B cell (primary cell): ENCODE measurements around the gene TWF2. TPM values are rescaled to one million over a fixed set of nuclear protein-coding genes. Genes with fewer than 3 reads are reported as not detected.

Experiments
- ATAC-seq: fragments of 200-7000 bp; cut with Tn5 transposase; one replicate; pipeline ENCODE4 v1.10.0; 2021; ENCODE audit warnings: low read depth, mild to moderate bottlenecking, moderate number of reproducible peaks, moderate library complexity
- CTCF ChIA-PET: fragments of 350-600 bp; sonication (Branson Sonifier 250); formaldehyde crosslinking; loops from one replicate; lab custom pipeline; 2021; ENCODE audit warnings: antibody characterized with exemption, inconsistent platforms; lab: Charles Lee
- POLR2A ChIA-PET: fragments of 350-600 bp; sonication (Branson Sonifier 250); formaldehyde crosslinking; loops from one replicate; lab custom pipeline; 2021; ENCODE audit warnings: antibody characterized with exemption; lab: Charles Lee
- DNase-seq: peaks from one replicate; pipeline ENCODE4 v3.0.0; 2013
- H2AFZ ChIP-seq: 2 replicates; pipeline ENCODE4 v1.6.1; 2012; ENCODE audit warnings: mild to moderate bottlenecking, low read depth, low read length; ENCODE audit not compliant: insufficient read depth, poor library complexity, severe bottlenecking
- H3K27ac ChIP-seq, 2 donors: 1 replicate in 1 of 2; 2 replicates in 1 of 2; pipeline ENCODE4 v1.5.1; 2012 to 2013; ENCODE audit warnings: low read length in 2 of 2, mild to moderate bottlenecking in 2 of 2, moderate library complexity in 1 of 2
- H3K27me3 ChIP-seq, 4 experiments: fragments of 200-600 bp in 1 of 4; sonication (generic) in 1 of 4; replicated peaks in 1 of 4; 1 replicate in 2 of 4; 2 replicates in 2 of 4; pipeline versions ENCODE4 v1.6.1 to v1.7.0; 2013 to 2016; ENCODE audit warnings: low read length in 3 of 4, mild to moderate bottlenecking in 2 of 4, mixed read lengths in 1 of 4, moderate library complexity in 1 of 4; ENCODE audit not compliant: insufficient read depth in 4 of 4, control insufficient read depth in 3 of 4; ENCODE audit errors: control extremely low read depth in 1 of 4
- H3K36me3 ChIP-seq, 2 experiments: replicated peaks in 1 of 2; 1 replicate in 1 of 2; 2 replicates in 1 of 2; pipeline versions ENCODE4 v1.6.1 to v1.7.1; 2013; ENCODE audit warnings: low read length in 1 of 2; ENCODE audit not compliant: insufficient read depth in 2 of 2, control insufficient read depth in 1 of 2; ENCODE audit errors: control extremely low read depth in 1 of 2, extremely low read depth in 1 of 2
- H3K4me1 ChIP-seq, 2 donors: fragments of 200-600 bp in 1 of 2; sonication (generic) in 1 of 2; 1 replicate in 1 of 2; 2 replicates in 1 of 2; pipeline versions ENCODE4 v1.5.1 to v1.6.1; 2013 to 2017; ENCODE audit warnings: low read length in 2 of 2; ENCODE audit not compliant: control insufficient read depth in 2 of 2, insufficient read depth in 2 of 2
- H3K4me2 ChIP-seq: replicated peaks from 2 replicates; pipeline ENCODE3; 2012; ENCODE audit warnings: mild to moderate bottlenecking, low read depth, low read length; ENCODE audit not compliant: poor library complexity, severe bottlenecking
- H3K4me3 ChIP-seq, 5 experiments: fragments of 200-600 bp in 1 of 5; sonication (generic) in 1 of 5; 1 replicate in 3 of 5; 2 replicates in 2 of 5; pipeline versions ENCODE4 v1.5.1 to v1.7.0; 2011 to 2016; ENCODE audit warnings: low read length in 4 of 5, mild to moderate bottlenecking in 4 of 5, low read depth in 2 of 5, control low read depth in 1 of 5, moderate library complexity in 1 of 5; ENCODE audit not compliant: insufficient read depth in 1 of 5; ENCODE audit errors: control extremely low read depth in 1 of 5, extremely low read depth in 1 of 5
- H3K79me2 ChIP-seq: fragments of 200-600 bp; sonication (generic); one replicate; pipeline ENCODE4 v1.6.0; 2016; ENCODE audit warnings: low read length; ENCODE audit not compliant: control insufficient read depth, insufficient read depth
- H3K9ac ChIP-seq: fragments of 200-600 bp; sonication (generic); 2 replicates; pipeline ENCODE4 v1.6.1; 2017; ENCODE audit warnings: mild to moderate bottlenecking, low read length, moderate library complexity
- H3K9me3 ChIP-seq, 3 donors: one replicate each; pipeline versions ENCODE4 v1.6.1 to v1.7.1; 2013; ENCODE audit warnings: low read length in 2 of 3; ENCODE audit not compliant: control insufficient read depth in 2 of 3, insufficient read depth in 1 of 3; ENCODE audit errors: control extremely low read depth in 1 of 3
- H4K20me1 ChIP-seq: 2 replicates; pipeline ENCODE4 v1.6.0; 2012; ENCODE audit warnings: mild to moderate bottlenecking, low read length; ENCODE audit not compliant: insufficient read depth, control insufficient read depth, poor library complexity, severe bottlenecking
- H3K27ac Mint-ChIP-seq: one replicate; pipeline ENCODE4 v1.8.0; 2021; ENCODE audit warnings: mixed read lengths
- H3K27me3 Mint-ChIP-seq: one replicate; pipeline ENCODE4 v1.8.0; 2021; ENCODE audit warnings: mixed read lengths
- H3K4me1 Mint-ChIP-seq: one replicate; pipeline ENCODE4 v1.8.0; 2021; ENCODE audit warnings: mixed read lengths
- H3K4me3 Mint-ChIP-seq: one replicate; pipeline ENCODE4 v1.8.0; 2021; ENCODE audit warnings: mixed read lengths
- H3K9me3 Mint-ChIP-seq: one replicate; pipeline ENCODE4 v1.8.0; 2022; ENCODE audit warnings: mixed read lengths; ENCODE audit not compliant: insufficient read depth
- EZH2 ChIP-seq: IDR thresholded peaks from 2 replicates; pipeline ENCODE4 v1.6.1; 2012; ENCODE audit warnings: borderline replicate concordance, low read depth, mild to moderate bottlenecking, moderate library complexity, low read length; ENCODE audit not compliant: insufficient read depth, poor library complexity, severe bottlenecking
- WGBS: methylation state at CpG from one replicate; pipeline ENCODE4 v1.1.5; 2013; ENCODE audit warnings: missing lambda C conversion rate; ENCODE audit not compliant: insufficient coverage; 5-methylcytosine and 5-hydroxymethylcytosine counted together
- intact Hi-C: fragments of 100-400 bp; cut with micrococcal nuclease; formaldehyde crosslinking; loops from one replicate; pipeline ENCODE4 v1.10.0; 2022
- polyA plus RNA-seq: library from polyadenylated mRNA; depleted of rRNA; stranded (reverse); fragments of >200 nt; gene quantifications from 2 replicates; pipeline ENCODE4 v1.2.3, GENCODE V29; 2012
- total RNA-seq, 2 donors: library from RNA; stranded (reverse); fragments of 120-200 nt in 1 of 2; gene quantifications; 1 replicate in 1 of 2; 2 replicates in 1 of 2; pipeline versions ENCODE4 v1.2.3 to v1.2.4, GENCODE V29; 2013 to 2022
- TF ChIP-seq, protein P1 (sequence below): fragments of 200-600 bp; IDR thresholded peaks from one replicate; pipeline ENCODE4 v1.8.0; 2022; ENCODE audit warnings: antibody characterized with exemption, mild to moderate bottlenecking

The TWF2 gene
- total and polyA plus RNA-seq, 2 donors (not counting 1 experiment from before 2014, with no cell fraction given): 60.3 to 88.2 TPM

DNA sequence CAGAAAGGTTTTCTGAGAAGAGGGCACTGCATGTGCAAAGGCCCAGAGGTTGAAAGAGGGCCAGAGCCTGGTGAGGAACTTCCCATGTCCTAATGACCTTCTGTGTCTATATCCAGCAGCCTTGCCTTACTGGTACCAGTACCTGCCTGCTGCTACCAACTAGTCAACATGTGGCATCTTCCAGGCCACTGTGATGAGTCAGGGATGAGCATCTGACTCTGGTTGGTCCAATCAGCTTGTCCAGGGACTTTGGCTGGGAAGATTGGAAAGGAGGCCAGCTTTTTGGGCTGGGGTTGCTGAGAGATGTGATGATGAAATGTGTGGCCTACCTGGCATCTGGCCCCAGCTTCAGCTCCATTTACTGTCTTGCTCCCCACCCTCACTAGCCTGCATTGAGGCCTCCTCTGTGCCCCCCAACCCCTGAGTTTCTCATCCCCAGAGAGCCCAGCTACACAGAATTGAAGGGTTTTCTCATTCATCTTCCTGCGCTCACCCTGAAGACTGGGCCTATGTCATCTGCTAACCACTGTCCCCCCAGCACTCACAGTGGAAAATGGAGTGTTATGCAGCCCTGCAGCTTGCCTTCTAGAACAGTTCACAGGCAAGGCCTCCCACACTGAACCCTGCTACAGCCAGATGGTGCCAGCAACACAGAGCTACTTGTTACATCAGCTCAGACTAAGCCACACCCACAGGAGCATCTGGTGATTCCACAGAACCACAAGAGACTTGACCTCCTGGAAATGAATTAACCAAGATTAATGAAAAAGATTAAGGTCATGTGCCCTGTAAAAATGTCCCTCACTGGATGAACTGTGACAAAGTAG lies 1.3 kb upstream of the TWF2 start:
- H3K4me2 ChIP-seq: peak overlapping the region; percentile 78
- Mint-ChIP-seq H3K27ac (peak overlapping the region; percentile 83), H3K4me3 (peak overlapping the region; percentile 99), H3K4me1 (peaks cover 71% of the 10 kb centered on the region), H3K9me3 (no peaks in the 10 kb centered on the region), H3K27me3 (no peaks in the 10 kb centered on the region)
- H3K4me3 ChIP-seq: peak overlapping the region in 2 of 5 experiments; percentile 75 to 93
- H3K36me3 ChIP-seq: peaks cover 3 to 13% of the 10 kb centered on the region in 2 experiments
- no peak for TF ChIP-seq EZH2
- TF ChIP-seq, protein P1, sequence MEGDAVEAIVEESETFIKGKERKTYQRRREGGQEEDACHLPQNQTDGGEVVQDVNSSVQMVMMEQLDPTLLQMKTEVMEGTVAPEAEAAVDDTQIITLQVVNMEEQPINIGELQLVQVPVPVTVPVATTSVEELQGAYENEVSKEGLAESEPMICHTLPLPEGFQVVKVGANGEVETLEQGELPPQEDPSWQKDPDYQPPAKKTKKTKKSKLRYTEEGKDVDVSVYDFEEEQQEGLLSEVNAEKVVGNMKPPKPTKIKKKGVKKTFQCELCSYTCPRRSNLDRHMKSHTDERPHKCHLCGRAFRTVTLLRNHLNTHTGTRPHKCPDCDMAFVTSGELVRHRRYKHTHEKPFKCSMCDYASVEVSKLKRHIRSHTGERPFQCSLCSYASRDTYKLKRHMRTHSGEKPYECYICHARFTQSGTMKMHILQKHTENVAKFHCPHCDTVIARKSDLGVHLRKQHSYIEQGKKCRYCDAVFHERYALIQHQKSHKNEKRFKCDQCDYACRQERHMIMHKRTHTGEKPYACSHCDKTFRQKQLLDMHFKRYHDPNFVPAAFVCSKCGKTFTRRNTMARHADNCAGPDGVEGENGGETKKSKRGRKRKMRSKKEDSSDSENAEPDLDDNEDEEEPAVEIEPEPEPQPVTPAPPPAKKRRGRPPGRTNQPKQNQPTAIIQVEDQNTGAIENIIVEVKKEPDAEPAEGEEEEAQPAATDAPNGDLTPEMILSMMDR: no peak
- CTCF ChIA-PET: interaction anchor here (1.0 to 18.5 kb wide), 10 partner anchors 9 to 206 kb away, joined by 3 to 237 read pairs (median 6); partner anchors contain the start of gene TLR9
- intact Hi-C loops: no loop called here
- POLR2A ChIA-PET: interaction anchor here (0.8 to 1.3 kb wide), 4 partner anchors 10 to 38 kb away, joined by 3 to 4 read pairs (median 4); partner anchors contain the start of gene WDR82
- peaks cover 52% of the 10 kb centered on the region for H3K79me2 ChIP-seq
- peak overlapping the region in 1 of 2 donors; percentile 4 for H3K27ac ChIP-seq
- H2AFZ ChIP-seq: no peak overlapping the region
- H3K9me3 ChIP-seq: no peaks in the 10 kb centered on the region
- ATAC-seq (no peak), DNase-seq (peak; percentile 38)
- H3K9ac ChIP-seq: peak overlapping the region; percentile 83
- WGBS: 78% methylated on average over 1 of the region's 1 CpG
- H3K4me1 ChIP-seq: peaks cover 53 to 67% of the 10 kb centered on the region in 2 donors
- peaks cover 32% of the 10 kb centered on the region for H4K20me1 ChIP-seq
- H3K27me3 ChIP-seq: no peaks in the 10 kb centered on the region
